ENCODE data around the gene OBSCN. TPM values are rescaled to one million over a fixed set of nuclear protein-coding genes. Genes with fewer than 3 reads are reported as not detected.
"Not testable (repeated sequence)": the region's sequence is repeated elsewhere in the genome, so short reads cannot be mapped to it uniquely, and the experiment has no call there.

Gene OBSCN
- total and polyA plus RNA-seq, 2 of the 13 experiments (the other 11 are each of a cell fraction or from before 2014, with no cell fraction given), result 0.20 TPM

DNA sequence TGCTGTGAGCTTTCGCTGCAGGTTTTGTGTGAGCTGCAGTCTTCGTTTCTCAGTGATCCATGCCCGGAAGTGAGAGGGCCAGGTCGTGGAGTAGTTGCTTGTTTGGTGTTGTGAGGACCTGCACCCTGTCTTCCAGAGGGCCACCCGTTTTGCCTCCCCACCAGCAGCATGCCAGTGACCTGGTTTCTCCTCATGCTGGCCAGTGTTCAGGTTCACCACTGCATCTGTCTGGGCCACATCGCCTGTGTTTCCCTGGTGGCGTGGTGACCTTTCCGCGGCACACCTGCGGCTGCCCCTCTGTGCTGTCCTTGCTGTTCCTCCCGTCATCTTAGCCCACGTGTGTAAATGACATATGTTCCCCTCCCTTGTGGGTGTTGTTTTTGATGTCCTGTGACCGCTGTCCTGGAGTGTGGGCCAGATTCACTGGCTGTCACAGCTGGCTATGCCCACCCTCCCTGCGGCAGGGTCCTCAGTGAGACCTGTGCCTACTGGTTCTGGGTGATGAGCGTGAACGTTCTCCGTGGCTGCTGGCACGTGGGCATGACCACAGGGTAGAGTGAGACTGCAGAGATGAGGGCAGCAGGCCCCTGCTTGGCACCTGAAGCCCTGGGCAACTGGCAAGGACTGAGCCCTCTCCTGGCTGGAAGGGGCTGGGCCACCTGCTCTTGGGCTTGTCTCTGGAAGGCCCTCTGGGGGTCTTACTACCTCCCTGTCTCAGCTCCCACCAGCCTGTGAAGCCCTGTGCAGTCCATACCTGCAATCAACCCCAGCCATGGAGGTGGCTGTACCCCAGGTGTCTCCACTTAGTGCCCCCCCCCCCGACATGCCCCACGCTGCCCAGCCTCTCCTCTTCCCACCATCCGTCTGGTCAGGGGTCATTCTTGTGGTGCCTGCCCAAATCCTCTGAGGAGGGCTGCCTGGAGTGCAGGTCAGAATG, 35.0 kb upstream of the OBSCN start (continued):
- TF ChIP-seq, protein P1, sequence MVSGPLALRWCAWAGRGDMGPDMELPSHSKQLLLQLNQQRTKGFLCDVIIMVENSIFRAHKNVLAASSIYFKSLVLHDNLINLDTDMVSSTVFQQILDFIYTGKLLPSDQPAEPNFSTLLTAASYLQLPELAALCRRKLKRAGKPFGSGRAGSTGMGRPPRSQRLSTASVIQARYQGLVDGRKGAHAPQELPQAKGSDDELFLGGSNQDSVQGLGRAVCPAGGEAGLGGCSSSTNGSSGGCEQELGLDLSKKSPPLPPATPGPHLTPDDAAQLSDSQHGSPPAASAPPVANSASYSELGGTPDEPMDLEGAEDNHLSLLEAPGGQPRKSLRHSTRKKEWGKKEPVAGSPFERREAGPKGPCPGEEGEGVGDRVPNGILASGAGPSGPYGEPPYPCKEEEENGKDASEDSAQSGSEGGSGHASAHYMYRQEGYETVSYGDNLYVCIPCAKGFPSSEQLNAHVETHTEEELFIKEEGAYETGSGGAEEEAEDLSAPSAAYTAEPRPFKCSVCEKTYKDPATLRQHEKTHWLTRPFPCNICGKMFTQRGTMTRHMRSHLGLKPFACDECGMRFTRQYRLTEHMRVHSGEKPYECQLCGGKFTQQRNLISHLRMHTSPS (CRISPR knock-in tag; IDR thresholded peaks at IDR 0.05; ENCODE audit: low read depth), result no peak
- TF ChIP-seq ZNF775 (CRISPR knock-in tag; IDR thresholded peaks at IDR 0.05; ENCODE audit: borderline replicate concordance), result no peak
- no peak for TF ChIP-seq CREB1 (IDR thresholded peaks at IDR 0.05)
- no peak for TF ChIP-seq CREB1 (CRISPR knock-in tag; IDR thresholded peaks at IDR 0.05)
- no peak for TF ChIP-seq KMT2B (CRISPR knock-in tag; IDR thresholded peaks at IDR 0.05)
- no peak for TF ChIP-seq ZNF232 (CRISPR knock-in tag; IDR thresholded peaks at IDR 0.05; ENCODE audit: borderline replicate concordance)

DNA sequence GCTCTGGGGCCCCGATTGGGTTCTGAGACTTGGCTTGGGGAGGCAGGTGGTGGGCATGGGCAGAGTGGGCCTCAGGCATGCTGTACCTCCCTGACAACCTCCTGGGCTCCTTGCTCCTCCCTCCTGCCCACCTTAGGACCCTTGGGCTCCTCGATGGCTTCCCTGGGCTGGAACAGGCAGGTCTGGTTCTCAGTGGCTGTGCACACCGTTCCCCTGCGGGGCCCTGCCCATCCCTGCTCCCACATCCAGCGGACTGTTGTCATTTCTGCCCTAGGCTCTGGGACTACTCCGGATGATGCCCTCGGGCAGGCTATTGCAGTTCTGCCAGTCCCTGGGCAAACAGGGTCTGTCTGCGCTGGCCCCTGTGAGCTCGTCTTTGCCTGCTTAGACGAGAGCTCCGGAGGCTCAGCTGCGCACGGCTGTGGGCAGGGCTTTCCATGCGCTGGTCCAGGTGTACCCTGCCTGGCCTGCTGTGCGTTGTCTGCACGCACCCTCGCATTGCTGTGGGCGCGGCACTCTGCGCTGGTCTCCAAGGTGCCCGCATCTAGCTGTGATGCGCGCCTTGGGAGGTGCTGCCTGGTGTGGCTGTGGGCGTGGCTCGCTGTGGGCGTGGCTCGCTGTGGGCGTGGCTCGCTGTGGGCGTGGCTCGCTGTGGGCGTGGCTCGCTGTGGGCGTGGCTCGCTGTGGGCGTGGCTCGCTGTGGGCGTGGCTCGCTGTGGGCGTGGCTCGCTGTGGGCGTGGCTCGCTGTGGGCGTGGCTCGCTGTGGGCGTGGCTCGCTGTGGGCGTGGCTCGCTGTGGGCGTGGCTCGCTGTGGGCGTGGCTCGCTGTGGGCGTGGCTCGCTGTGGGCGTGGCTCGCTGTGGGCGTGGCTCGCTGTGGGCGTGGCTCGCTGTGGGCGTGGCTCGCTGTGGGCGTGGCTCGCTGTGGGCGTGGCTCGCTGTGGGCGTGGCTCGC, 34.0 kb upstream of the OBSCN start:
- CTCF ChIA-PET (ENCODE audit: low intra/inter-chr PET ratio, low total read pairs); H4K20me1 ChIP-seq (ENCODE audit: insufficient read depth, low read length); H3K27me3 ChIP-seq (ENCODE audit: control insufficient read depth in 1 of 2, insufficient read depth in 2 of 2, low read length in 2 of 2); H2AFZ ChIP-seq (ENCODE audit: low read length); H3K4me2 ChIP-seq (ENCODE audit: low read depth, low read length); DNase-seq (ENCODE audit: low spot score); H3K4me1 ChIP-seq (ENCODE audit: insufficient read depth, low read length); intact Hi-C loops (cut with micrococcal nuclease; ENCODE audit: unreplicated experiment); H3K4me3 ChIP-seq (replicated peaks in 1 of 3; ENCODE audit: insufficient read depth in 1 of 3, low read depth in 2 of 3, low read length in 3 of 3); H3K27ac ChIP-seq (ENCODE audit: extremely low read length, insufficient read depth, low read length); in situ Hi-C loops (cut with HindIII; ENCODE audit: extremely low pct_ligation_motif_present, low pct_unique_long_range_greater_than_20kb); H3K36me3 ChIP-seq (replicated peaks in 1 of 2; ENCODE audit: control insufficient read depth in 1 of 2, insufficient read depth in 2 of 2, low read length in 2 of 2); FAIRE-seq; H3K9me3 ChIP-seq (ENCODE audit: low read length); BruUV-seq (replicated peaks); H3K9ac ChIP-seq (ENCODE audit: insufficient read depth, low read depth, low read length); H3K79me2 ChIP-seq (ENCODE audit: insufficient read depth, low read length); TF ChIP-seq SP1 (IDR thresholded peaks at IDR 0.05): not testable (repeated sequence)
- WGBS (ENCODE audit: low lambda C conversion rate), result 69% methylated on average over 7 of the region's 69 CpGs
- POLR2A ChIA-PET, result interaction anchor here (1.2 to 1.8 kb wide), 2 partner anchors 8 to 91 kb away, joined by 3 to 20 read pairs; partner anchors contain the start of genes ARF1 and IBA57
- ATAC-seq, result peak; percentile 36
- TF ChIP-seq AGO2 (optimal IDR thresholded peaks at IDR 0.05; ENCODE audit: low read depth, low read length), result peak; percentile 23
- peak; percentile 95 for TF ChIP-seq SP4 (CRISPR knock-in tag; IDR thresholded peaks at IDR 0.05)
- TF ChIP-seq KLF12 (CRISPR knock-in tag; IDR thresholded peaks at IDR 0.05; ENCODE audit: borderline replicate concordance), result peak; percentile 70; the same call in 1 of the 2 replicates
- 0 out of 2 replicates have a peak, but pooled peaks have one; percentile 51 for TF ChIP-seq CHD4 (IDR thresholded peaks at IDR 0.05; ENCODE audit: borderline replicate concordance, low read length)
- TF ChIP-seq ZBTB38 (CRISPR knock-in tag; IDR thresholded peaks at IDR 0.05), result 0 out of 2 replicates have a peak, but pooled peaks have one; percentile 22
- 0 out of 2 replicates have a peak, but pooled peaks have one; percentile 42 for TF ChIP-seq GABPB1 (CRISPR knock-in tag; IDR thresholded peaks at IDR 0.05)
- TF ChIP-seq ZNF768 (CRISPR knock-in tag; IDR thresholded peaks at IDR 0.05), result peak; percentile 47; the same call in 1 of the 2 replicates
- peak; percentile 44 for TF ChIP-seq HOXA3 (CRISPR knock-in tag; IDR thresholded peaks at IDR 0.05)
- TF ChIP-seq SP1 (CRISPR knock-in tag; IDR thresholded peaks at IDR 0.05), result peak; percentile 96
- TF ChIP-seq, protein P2, sequence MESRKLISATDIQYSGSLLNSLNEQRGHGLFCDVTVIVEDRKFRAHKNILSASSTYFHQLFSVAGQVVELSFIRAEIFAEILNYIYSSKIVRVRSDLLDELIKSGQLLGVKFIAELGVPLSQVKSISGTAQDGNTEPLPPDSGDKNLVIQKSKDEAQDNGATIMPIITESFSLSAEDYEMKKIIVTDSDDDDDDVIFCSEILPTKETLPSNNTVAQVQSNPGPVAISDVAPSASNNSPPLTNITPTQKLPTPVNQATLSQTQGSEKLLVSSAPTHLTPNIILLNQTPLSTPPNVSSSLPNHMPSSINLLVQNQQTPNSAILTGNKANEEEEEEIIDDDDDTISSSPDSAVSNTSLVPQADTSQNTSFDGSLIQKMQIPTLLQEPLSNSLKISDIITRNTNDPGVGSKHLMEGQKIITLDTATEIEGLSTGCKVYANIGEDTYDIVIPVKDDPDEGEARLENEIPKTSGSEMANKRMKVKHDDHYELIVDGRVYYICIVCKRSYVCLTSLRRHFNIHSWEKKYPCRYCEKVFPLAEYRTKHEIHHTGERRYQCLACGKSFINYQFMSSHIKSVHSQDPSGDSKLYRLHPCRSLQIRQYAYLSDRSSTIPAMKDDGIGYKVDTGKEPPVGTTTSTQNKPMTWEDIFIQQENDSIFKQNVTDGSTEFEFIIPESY (CRISPR knock-in tag; IDR thresholded peaks at IDR 0.05), result 0 out of 2 replicates have a peak, but pooled peaks have one; percentile 19
